Omental fat pad (tissue), 4 donors: ENCODE measurements around the gene INTS13. TPM values are rescaled to one million over a fixed set of nuclear protein-coding genes. Genes with fewer than 3 reads are reported as not detected.
"Not testable (repeated sequence)": the region's sequence is repeated elsewhere in the genome, so short reads cannot be mapped to it uniquely, and the experiment has no call there.

Source experiments
- ATAC-seq: fragments of 150-250 bp; one replicate; pipeline ENCODE4 v1.9.1; 2016; ENCODE audit warnings: mild to moderate bottlenecking, moderate library complexity; ENCODE audit not compliant: low FRiP score
- DNase-seq: peaks from one replicate; pipeline ENCODE4 v3.0.0-alpha.2; 2019; ENCODE audit warnings: low spot score
- CTCF ChIP-seq, 3 donors: fragments of 450-650 bp; IDR thresholded peaks; one replicate each; pipeline ENCODE4 v1.5.1; 2016 to 2017; ENCODE audit warnings: antibody characterized with exemption in 3 of 3, mild to moderate bottlenecking in 3 of 3, moderate library complexity in 2 of 3
- total RNA-seq, 4 donors: library from RNA; depleted of rRNA; stranded (reverse); fragments of >200 nt; gene quantifications; one replicate each; pipeline ENCODE4 v1.1.0, GENCODE V29; 2016

INTS13 gene
- total RNA-seq, 4 donors from 2014 or later = 12.1 to 27.3 (median 19.8) TPM

- no peak for TF ChIP-seq CTCF (IDR thresholded peaks at IDR 0.05)
- DNase-seq (no peak), ATAC-seq (no peak)
Measured at GRCh38 chr12:26863515-26863914, 74.3 kb downstream of the INTS13 start.

DNA sequence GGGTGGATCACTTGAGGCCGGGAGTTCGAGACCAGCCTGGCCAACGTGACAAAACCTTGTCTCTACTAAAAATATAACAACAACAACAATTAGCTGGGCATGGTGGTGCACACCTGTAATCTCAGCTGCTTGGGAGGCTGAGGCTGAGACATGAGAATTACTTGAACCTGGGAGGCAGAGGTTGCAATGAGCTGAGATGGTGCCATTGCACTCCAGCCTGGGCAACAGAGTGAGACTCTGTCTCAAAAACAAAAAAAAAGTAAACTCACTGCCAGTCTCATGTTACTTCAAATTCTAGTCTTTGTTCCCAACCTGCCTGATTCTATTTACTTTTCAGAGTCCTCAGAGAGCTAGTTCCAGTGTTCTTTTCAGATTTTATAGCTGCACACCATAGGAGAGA is 75.0 kb downstream of the INTS13 start:
- ATAC-seq, DNase-seq: not testable (repeated sequence)

DNA sequence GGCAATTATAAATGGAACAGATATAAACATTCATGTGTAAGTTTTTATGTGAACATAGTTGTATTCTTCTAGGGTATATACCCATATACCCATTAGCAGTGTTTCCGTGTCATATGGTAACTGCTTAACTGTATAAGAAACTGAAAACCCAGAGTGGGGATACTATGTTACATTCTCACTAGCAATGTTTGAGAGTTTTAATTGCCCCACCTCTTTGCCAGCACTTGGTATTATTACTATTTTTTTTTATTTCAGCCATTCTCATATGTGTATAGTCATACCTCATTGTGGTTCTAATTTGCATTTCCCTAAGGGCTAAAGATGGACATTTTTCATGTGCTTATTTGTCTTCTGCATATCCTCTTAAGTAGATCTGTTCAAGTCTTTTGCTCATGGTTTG is 76.1 kb downstream of the INTS13 start:
- no peak for DNase-seq
- ATAC-seq = no peak
- TF ChIP-seq CTCF (IDR thresholded peaks at IDR 0.05) = no peak

GRCh38 chr12:26857465-26858176 is 80.2 kb downstream of the INTS13 start:
- no peak for ATAC-seq
- DNase-seq = no peak
- TF ChIP-seq CTCF (IDR thresholded peaks at IDR 0.05) = no peak

- TF ChIP-seq CTCF (IDR thresholded peaks at IDR 0.05) = no peak
- DNase-seq (no peak), ATAC-seq (no peak)
Measured at GRCh38 chr12:26855337-26855736, 82.4 kb downstream of the INTS13 start.

Other genes with a start within 250 kb of the INTS13 start
- 10 to 100 TPM; 39.0 to 62.9 (median 47.4) TPM for gene ITPR2, start 104.8 kb downstream of the INTS13 start, total RNA-seq
- gene FGFR1OP2, start 489 bp upstream of the INTS13 start, total RNA-seq = 100 to 1,000 TPM in 1 of 4 donors, 10 to 100 TPM in 3; 63.8 to 114 (median 87.0) TPM
- gene TM7SF3, start 76.4 kb upstream of the INTS13 start, total RNA-seq = 10 to 100 TPM; 33.9 to 92.5 (median 62.4) TPM
- 10 to 100 TPM; 30.6 to 37.5 (median 33.4) TPM for gene MED21, start 84.6 kb upstream of the INTS13 start, total RNA-seq
- gene C12orf71, start 144.6 kb upstream of the INTS13 start, total RNA-seq = not detected